Measurements from ENCODE around the gene IGFBP3.

Gene IGFBP3

DNA sequence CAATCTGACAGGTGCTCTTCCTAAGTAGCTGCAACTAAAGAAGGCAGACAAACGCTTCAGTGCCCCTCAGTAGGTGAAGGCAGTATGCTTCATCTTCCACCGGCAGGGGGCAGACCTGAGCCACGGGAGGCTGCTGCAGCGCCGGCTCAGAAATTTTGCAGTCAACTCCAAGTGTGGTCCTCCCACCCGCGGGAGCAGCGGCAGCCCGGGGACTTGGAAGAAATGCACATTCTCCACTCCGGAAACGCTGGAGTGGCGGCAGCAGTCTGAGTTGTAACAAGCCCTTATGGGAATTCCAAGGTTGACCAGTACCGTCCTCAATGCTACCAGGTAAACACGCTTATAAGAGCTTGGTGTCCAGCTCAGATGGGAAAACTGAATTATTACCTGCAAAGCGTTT lies 3.4 kb downstream of the IGFBP3 start:
- DNase-seq (ENCODE audit: low spot score) = peak; percentile 86

DNA sequence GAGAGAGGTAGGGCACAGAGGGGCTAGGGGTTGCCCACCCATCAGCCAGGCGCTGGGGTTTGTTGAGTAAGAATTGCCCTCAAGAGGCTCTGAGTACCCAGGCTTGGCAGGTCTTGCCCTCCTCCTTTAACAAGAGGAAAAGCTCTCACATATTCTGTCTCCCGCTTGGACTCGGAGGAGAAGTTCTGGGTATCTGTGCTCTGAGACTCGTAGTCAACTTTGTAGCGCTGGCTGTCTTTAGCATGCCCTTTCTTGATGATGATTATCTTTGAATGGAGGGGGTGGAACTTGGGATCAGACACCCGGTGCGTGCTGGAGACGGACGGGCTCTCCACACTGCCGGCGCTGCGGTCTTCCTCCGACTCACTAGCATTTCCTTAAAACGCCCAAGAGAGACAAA lies 4.0 kb downstream of the IGFBP3 start:
- TF ChIP-seq, protein P1, sequence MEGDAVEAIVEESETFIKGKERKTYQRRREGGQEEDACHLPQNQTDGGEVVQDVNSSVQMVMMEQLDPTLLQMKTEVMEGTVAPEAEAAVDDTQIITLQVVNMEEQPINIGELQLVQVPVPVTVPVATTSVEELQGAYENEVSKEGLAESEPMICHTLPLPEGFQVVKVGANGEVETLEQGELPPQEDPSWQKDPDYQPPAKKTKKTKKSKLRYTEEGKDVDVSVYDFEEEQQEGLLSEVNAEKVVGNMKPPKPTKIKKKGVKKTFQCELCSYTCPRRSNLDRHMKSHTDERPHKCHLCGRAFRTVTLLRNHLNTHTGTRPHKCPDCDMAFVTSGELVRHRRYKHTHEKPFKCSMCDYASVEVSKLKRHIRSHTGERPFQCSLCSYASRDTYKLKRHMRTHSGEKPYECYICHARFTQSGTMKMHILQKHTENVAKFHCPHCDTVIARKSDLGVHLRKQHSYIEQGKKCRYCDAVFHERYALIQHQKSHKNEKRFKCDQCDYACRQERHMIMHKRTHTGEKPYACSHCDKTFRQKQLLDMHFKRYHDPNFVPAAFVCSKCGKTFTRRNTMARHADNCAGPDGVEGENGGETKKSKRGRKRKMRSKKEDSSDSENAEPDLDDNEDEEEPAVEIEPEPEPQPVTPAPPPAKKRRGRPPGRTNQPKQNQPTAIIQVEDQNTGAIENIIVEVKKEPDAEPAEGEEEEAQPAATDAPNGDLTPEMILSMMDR (IDR thresholded peaks at IDR 0.05; ENCODE audit: extremely low read depth, missing control alignments) = no peak

More for the DNA sequence above, 3.4 kb downstream of the IGFBP3 start:
- TF ChIP-seq, protein P1 (IDR thresholded peaks at IDR 0.05; ENCODE audit: extremely low read depth, missing control alignments) = peak; percentile 78

DNA sequence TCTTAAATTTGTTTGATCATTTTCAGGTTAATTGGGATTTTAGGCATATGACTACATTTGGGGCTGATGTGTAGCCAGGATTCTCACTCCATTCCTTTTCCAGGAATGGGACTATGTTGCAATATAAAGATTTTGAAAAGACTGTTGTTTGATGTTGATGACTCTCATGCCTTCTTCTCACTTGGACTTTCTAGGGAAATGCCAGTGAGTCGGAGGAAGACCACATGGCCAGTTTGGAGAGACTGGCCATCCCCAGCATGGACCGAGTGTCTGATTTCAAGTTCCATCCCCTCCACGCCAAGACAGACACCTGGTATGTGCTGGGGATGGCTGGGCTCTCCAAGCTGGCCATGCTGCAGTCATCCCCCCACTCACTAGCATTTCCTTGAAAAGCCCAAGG lies 5.5 kb downstream of the IGFBP3 start:
- TF ChIP-seq, protein P1 (IDR thresholded peaks at IDR 0.05; ENCODE audit: extremely low read depth, missing control alignments) = no peak

More for the DNA sequence above, 4.0 kb downstream of the IGFBP3 start:
- DNase-seq (ENCODE audit: low spot score) = no peak

DNA sequence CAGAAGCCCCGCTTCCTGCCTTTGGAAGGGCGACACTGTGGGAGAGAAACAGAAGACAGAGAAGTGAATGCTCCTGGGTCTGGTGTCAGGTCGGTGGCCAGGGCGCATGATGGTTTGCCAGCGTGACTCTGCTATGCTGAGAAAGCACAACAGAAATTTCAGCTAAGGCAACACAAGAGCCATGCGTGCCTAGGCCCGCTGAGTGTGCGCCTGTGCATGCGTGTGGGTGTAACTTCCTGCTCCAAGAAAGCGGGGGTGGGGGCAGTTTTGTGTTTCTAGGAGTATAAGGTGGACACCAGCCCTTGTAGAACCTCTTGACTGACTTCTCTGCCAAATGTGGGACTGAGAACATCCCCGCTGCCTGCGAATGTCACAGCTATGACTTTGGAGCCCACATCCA lies 6.2 kb downstream of the IGFBP3 start:
- no peak for DNase-seq (ENCODE audit: low spot score)
- TF ChIP-seq, protein P1 (IDR thresholded peaks at IDR 0.05; ENCODE audit: extremely low read depth, missing control alignments) = no peak

More for the DNA sequence above, 5.5 kb downstream of the IGFBP3 start:
- no peak for DNase-seq (ENCODE audit: low spot score)

DNA sequence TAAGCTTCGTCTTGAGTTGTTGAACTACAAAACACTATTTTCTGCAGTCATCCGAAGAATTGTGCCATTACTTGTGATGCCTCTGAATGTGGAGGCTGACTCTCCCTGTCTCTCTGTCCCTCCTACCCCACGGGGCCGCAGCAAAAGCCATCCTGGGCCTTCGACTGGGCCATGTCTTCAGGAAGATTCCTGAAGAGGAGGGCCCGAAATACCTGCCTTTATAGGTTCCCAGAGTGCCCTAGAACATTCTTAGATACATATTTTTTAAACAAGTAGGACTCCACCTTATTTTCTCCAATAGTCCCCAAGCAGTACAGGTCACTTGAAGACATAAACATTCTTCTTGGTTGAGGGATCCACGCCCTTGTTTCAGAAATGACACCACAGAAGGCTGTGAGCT lies 8.1 kb downstream of the IGFBP3 start:
- TF ChIP-seq, protein P1 (IDR thresholded peaks at IDR 0.05; ENCODE audit: extremely low read depth, missing control alignments) = no peak
- DNase-seq (ENCODE audit: low spot score) = no peak

DNA sequence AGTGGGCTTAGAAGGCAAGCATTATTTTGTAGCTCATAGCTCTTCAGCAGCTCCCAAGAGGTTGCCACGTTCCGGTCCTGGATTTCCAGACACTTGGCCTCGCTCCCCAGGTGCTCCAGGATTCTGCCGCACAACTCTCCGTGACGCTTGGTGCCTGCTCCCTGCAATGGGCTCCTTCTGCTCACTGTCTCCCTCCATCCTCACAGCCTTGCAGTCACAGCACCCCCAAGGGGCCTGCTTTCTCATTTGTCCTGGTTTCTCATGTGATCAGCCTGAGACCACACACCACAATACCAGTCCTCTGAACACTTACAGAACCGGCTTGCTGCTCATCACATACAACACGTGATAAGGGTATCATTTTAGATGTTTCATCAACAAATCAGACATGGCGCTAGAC lies 9.8 kb downstream of the IGFBP3 start:
- TF ChIP-seq, protein P1 (IDR thresholded peaks at IDR 0.05; ENCODE audit: extremely low read depth, missing control alignments) = no peak
- DNase-seq (ENCODE audit: low spot score) = no peak

DNA sequence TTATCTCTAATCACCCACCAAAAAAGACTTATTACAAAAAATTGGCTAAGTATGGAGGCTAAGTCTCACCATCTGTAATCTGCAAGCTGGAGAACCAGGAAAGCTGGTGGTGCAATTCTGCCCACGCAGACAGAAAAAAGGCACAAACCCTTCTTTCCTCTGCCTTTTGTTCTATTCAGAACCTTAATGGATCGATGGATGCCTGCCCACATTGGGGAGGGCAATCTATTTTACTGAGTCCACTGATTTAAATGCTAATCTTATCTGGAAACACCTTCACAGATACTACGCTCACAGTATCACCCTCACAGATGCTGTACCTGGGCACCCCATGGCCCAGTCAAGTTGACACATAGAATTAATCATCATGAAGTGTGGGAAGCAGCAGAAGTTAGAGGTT lies 10.2 kb downstream of the IGFBP3 start:
- TF ChIP-seq, protein P1 (IDR thresholded peaks at IDR 0.05; ENCODE audit: extremely low read depth, missing control alignments) = no peak

More for the DNA sequence above, 10.2 kb downstream of the IGFBP3 start:
- no peak for DNase-seq (ENCODE audit: low spot score)
